Activated CD4-positive, alpha-beta memory T cell treated with anti-CD3 and anti-CD28 coated beads, Interleukin-2, amount 10 ng/mL, durations not matched to agents 7 days and 5 days (primary cell): ENCODE data around the gene SDK1. TPM values are rescaled to one million over a fixed set of nuclear protein-coding genes. Genes with fewer than 3 reads are reported as not detected.

Experiments
- CTCF ChIA-PET: fragments of 350-600 bp; sonication (Branson Sonifier 250); formaldehyde crosslinking; loops from one replicate; lab custom pipeline; 2021; ENCODE audit warnings: antibody characterized with exemption, inconsistent platforms; lab: Charles Lee
- POLR2A ChIA-PET: fragments of 350-600 bp; sonication (Branson Sonifier 250); formaldehyde crosslinking; loops from one replicate; lab custom pipeline; 2021; ENCODE audit warnings: antibody characterized with exemption; lab: Charles Lee
- DNase-seq: peaks from one replicate; pipeline ENCODE4 v3.0.0-alpha.2; 2020
- H3K27ac Mint-ChIP-seq: one replicate; pipeline ENCODE4 v1.8.0; 2021; ENCODE audit warnings: mild to moderate bottlenecking, mixed read lengths
- H3K27me3 Mint-ChIP-seq: one replicate; pipeline ENCODE4 v1.8.0; 2021; ENCODE audit warnings: mixed read lengths
- H3K36me3 Mint-ChIP-seq: one replicate; pipeline ENCODE4 v1.8.0; 2021; ENCODE audit warnings: low read depth, mixed read lengths
- H3K4me1 Mint-ChIP-seq: one replicate; pipeline ENCODE4 v1.8.0; 2021; ENCODE audit warnings: mixed read lengths
- H3K4me3 Mint-ChIP-seq: one replicate; pipeline ENCODE4 v1.8.0; 2021; ENCODE audit warnings: mild to moderate bottlenecking, mixed read lengths
- H3K9me3 Mint-ChIP-seq: one replicate; pipeline ENCODE4 v1.8.0; 2021; ENCODE audit warnings: mixed read lengths
- total RNA-seq, 2 experiments: library from RNA; stranded (reverse); gene quantifications; one replicate each; pipeline ENCODE4 v1.2.3, GENCODE V29; 2021

Gene SDK1
- total RNA-seq, 2 experiments from 2014 or later, result 0.03 to 0.05 TPM

GRCh38 chr7:4138866-4139265 lies 837.8 kb downstream of the SDK1 start:
- ChIA-PET CTCF (no interaction called here), POLR2A (no interaction called here)
- no peak overlapping the region for H3K4me3 Mint-ChIP-seq
- no peak overlapping the region for H3K27ac Mint-ChIP-seq
- no peaks in the 10 kb centered on the region for H3K4me1 Mint-ChIP-seq
- no peaks in the 10 kb centered on the region for H3K27me3 Mint-ChIP-seq
- no peaks in the 10 kb centered on the region for H3K9me3 Mint-ChIP-seq
- no peak for DNase-seq
- H3K36me3 Mint-ChIP-seq, result no peaks in the 10 kb centered on the region

- H3K27ac Mint-ChIP-seq, result no peak overlapping the region
Observed at GRCh38 chr7:4139656-4140625, 838.9 kb downstream of the SDK1 start.

GRCh38 chr7:4140933-4141332 lies 839.9 kb downstream of the SDK1 start:
- Mint-ChIP-seq H3K4me3 (no peak overlapping the region), H3K27ac (no peak overlapping the region), H3K36me3 (no peaks in the 10 kb centered on the region), H3K9me3 (no peaks in the 10 kb centered on the region), H3K4me1 (no peaks in the 10 kb centered on the region), H3K27me3 (peaks cover 3% of the 10 kb centered on the region)
- POLR2A ChIA-PET, result no interaction called here
- no peak for DNase-seq
- CTCF ChIA-PET, result no interaction called here

More at GRCh38 chr7:4139656-4140625, 838.9 kb downstream of the SDK1 start:
- DNase-seq, result no peak
- Mint-ChIP-seq H3K27me3 (peaks cover 2% of the 10 kb centered on the region), H3K4me3 (no peak overlapping the region), H3K36me3 (no peaks in the 10 kb centered on the region), H3K4me1 (no peaks in the 10 kb centered on the region), H3K9me3 (no peaks in the 10 kb centered on the region)
- ChIA-PET POLR2A (no interaction called here), CTCF (no interaction called here)

GRCh38 chr7:4143006-4143405 lies 842.0 kb downstream of the SDK1 start:
- H3K4me1 Mint-ChIP-seq, result no peaks in the 10 kb centered on the region
- peaks cover 3% of the 10 kb centered on the region for H3K27me3 Mint-ChIP-seq
- H3K27ac Mint-ChIP-seq, result no peak overlapping the region
- no peaks in the 10 kb centered on the region for H3K36me3 Mint-ChIP-seq
- CTCF ChIA-PET, result no interaction called here
- no peaks in the 10 kb centered on the region for H3K9me3 Mint-ChIP-seq
- POLR2A ChIA-PET, result no interaction called here
- DNase-seq, result no peak
- H3K4me3 Mint-ChIP-seq, result no peak overlapping the region

- Mint-ChIP-seq H3K9me3 (no peaks in the 10 kb centered on the region), H3K27me3 (peaks cover 3% of the 10 kb centered on the region), H3K27ac (no peak overlapping the region), H3K4me3 (no peak overlapping the region), H3K4me1 (no peaks in the 10 kb centered on the region), H3K36me3 (no peaks in the 10 kb centered on the region)
- no peak for DNase-seq
- ChIA-PET POLR2A (no interaction called here), CTCF (no interaction called here)
Observed at GRCh38 chr7:4143511-4144171, 842.6 kb downstream of the SDK1 start.

GRCh38 chr7:4144172-4144701 lies 843.2 kb downstream of the SDK1 start:
- Mint-ChIP-seq H3K36me3 (no peaks in the 10 kb centered on the region), H3K27me3 (peaks cover 3% of the 10 kb centered on the region), H3K4me3 (no peak overlapping the region), H3K9me3 (no peaks in the 10 kb centered on the region), H3K27ac (no peak overlapping the region), H3K4me1 (no peaks in the 10 kb centered on the region)
- ChIA-PET POLR2A (no interaction called here), CTCF (no interaction called here)
- DNase-seq, result no peak

DNA sequence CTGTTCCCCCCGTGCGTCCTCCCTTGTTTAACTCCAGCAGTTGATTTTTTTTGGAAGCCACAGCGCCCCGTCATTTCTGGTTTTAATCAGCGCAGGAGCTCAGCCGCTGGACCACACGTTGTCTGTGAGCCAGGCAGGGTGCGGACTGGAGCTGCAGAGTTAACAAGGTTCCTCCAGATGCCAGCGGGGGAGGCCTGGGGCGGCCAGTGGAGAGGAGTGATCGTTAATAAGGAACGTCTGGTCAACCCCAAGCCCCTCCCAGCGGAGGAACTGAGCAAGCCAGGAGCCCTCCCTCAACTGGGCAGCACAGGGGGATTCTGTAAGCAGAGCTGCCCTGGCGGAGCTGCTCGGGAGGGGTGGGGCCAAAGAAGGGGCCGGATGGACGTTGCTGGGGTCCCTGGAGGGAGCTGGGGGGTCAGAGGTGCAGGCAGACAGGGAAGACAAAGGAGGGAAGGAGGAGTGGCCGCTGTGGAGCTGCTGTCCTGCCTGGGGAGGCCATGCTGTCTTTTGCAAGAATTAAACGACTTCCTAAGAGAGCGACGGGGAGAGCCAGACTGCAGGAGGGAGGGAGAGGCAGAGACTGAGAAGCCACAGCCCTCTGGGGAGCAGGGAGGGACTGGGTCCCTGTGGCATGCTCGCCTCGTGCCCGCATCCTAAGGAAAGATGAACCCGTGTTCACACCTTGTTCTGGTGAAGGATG lies 843.9 kb downstream of the SDK1 start:
- no peak for DNase-seq
- Mint-ChIP-seq H3K4me1 (no peaks in the 10 kb centered on the region), H3K9me3 (no peaks in the 10 kb centered on the region), H3K27ac (no peak overlapping the region), H3K36me3 (no peaks in the 10 kb centered on the region), H3K4me3 (no peak overlapping the region), H3K27me3 (peaks cover 3% of the 10 kb centered on the region)
- POLR2A ChIA-PET, result no interaction called here
- CTCF ChIA-PET, result interaction anchor here (0.9 kb wide), 1 partner anchor 44 kb away, joined by 4 read pairs; no protein-coding TSS in a partner anchor

GRCh38 chr7:4145576-4145975 lies 844.5 kb downstream of the SDK1 start:
- POLR2A ChIA-PET, result no interaction called here
- H3K9me3 Mint-ChIP-seq, result no peaks in the 10 kb centered on the region
- no peaks in the 10 kb centered on the region for H3K4me1 Mint-ChIP-seq
- H3K4me3 Mint-ChIP-seq, result no peak overlapping the region
- no peak for DNase-seq
- no peak overlapping the region for H3K27ac Mint-ChIP-seq
- peaks cover 3% of the 10 kb centered on the region for H3K27me3 Mint-ChIP-seq
- CTCF ChIA-PET, result interaction anchor here (0.9 kb wide), 1 partner anchor 44 kb away, joined by 4 read pairs; no protein-coding TSS in a partner anchor
- H3K36me3 Mint-ChIP-seq, result no peaks in the 10 kb centered on the region

- Mint-ChIP-seq H3K27ac (no peak overlapping the region), H3K4me3 (no peak overlapping the region), H3K27me3 (peaks cover 3% of the 10 kb centered on the region), H3K9me3 (no peaks in the 10 kb centered on the region), H3K4me1 (no peaks in the 10 kb centered on the region), H3K36me3 (no peaks in the 10 kb centered on the region)
- POLR2A ChIA-PET, result no interaction called here
- CTCF ChIA-PET, result no interaction called here
- no peak for DNase-seq
Observed at GRCh38 chr7:4147926-4148620, 847.0 kb downstream of the SDK1 start.

DNA sequence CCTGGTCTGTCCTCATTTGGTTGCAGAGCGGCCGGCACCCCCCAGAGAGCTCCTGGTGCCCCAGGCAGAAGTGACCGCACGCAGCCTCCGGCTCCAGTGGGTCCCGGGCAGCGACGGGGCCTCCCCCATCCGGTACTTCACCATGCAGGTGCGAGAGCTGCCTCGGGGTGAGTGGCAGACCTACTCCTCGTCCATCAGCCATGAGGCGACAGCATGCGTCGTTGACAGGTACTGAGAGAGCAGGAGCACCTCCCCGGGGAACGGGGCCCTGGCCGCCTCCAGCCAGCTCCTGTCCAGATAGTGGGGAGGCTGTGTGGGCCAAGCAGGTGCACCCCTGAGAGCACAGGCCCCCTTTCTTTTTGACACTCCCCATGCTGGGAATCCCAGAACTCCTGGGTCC lies 848.2 kb downstream of the SDK1 start:
- Mint-ChIP-seq H3K9me3 (no peaks in the 10 kb centered on the region), H3K4me1 (no peaks in the 10 kb centered on the region), H3K27ac (no peak overlapping the region), H3K36me3 (no peaks in the 10 kb centered on the region), H3K27me3 (peaks cover 3% of the 10 kb centered on the region), H3K4me3 (no peak overlapping the region)
- CTCF ChIA-PET, result no interaction called here
- no peak for DNase-seq
- POLR2A ChIA-PET, result no interaction called here

- no peak overlapping the region for H3K27ac Mint-ChIP-seq
- no peaks in the 10 kb centered on the region for H3K36me3 Mint-ChIP-seq
- POLR2A ChIA-PET, result interaction anchor here (0.6 kb wide), 1 partner anchor 1795 kb away, joined by 3 read pairs; no protein-coding TSS in a partner anchor
- DNase-seq, result no peak
- H3K9me3 Mint-ChIP-seq, result no peaks in the 10 kb centered on the region
- no peaks in the 10 kb centered on the region for H3K4me1 Mint-ChIP-seq
- CTCF ChIA-PET, result no interaction called here
- no peak overlapping the region for H3K4me3 Mint-ChIP-seq
- H3K27me3 Mint-ChIP-seq, result peaks cover 1% of the 10 kb centered on the region
Observed at GRCh38 chr7:4149645-4150044, 848.6 kb downstream of the SDK1 start.

DNA sequence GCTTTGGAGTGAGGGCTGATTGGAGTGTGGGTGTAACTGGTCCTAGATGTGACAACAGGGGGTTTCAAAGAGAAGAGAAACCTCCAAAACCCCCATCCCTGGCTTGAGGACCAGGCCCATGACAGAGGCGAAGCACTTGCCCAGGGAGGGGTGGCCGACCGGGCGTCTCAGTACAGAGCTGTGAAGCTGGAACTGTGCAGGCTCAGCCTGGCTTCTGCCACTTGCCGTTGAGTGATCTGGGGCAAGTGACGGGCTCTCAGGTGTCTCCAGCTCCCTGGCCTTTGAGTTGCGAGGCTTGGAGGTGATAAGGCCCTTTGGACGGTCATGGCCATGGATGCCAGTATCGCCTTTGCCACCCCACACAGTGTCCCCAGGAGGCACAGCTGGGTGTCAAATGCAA lies 849.7 kb downstream of the SDK1 start:
- CTCF ChIA-PET, result no interaction called here
- Mint-ChIP-seq H3K9me3 (no peaks in the 10 kb centered on the region), H3K4me3 (no peak overlapping the region), H3K4me1 (no peaks in the 10 kb centered on the region), H3K27me3 (no peaks in the 10 kb centered on the region), H3K27ac (no peak overlapping the region), H3K36me3 (no peaks in the 10 kb centered on the region)
- POLR2A ChIA-PET, result no interaction called here
- DNase-seq, result no peak
